Measurements from ENCODE around the gene ATXN1.

ATXN1 gene

GRCh38 chr6:16504609-16505008, 256.7 kb downstream of the ATXN1 start:
- in situ Hi-C loops (cut with HindIII; ENCODE audit: low pct_ligation_motif_present, low sequenced_read_pairs), result no loop called here
- DNase-seq, result no peak
- no peaks in the 10 kb centered on the region for H3K36me3 ChIP-seq (replicated peaks)
- TF ChIP-seq CTCF (IDR thresholded peaks at IDR 0.05; ENCODE audit: low read depth, low read length, missing control alignments), result no peak
- H3K27me3 ChIP-seq (replicated peaks), result no peaks in the 10 kb centered on the region
- H3K27ac ChIP-seq, result no peak overlapping the region
- no peak overlapping the region for H3K4me3 ChIP-seq (ENCODE audit: low read depth, low read length)

- in situ Hi-C loops (cut with HindIII; ENCODE audit: low pct_ligation_motif_present, low sequenced_read_pairs), result no loop called here
- TF ChIP-seq CTCF (IDR thresholded peaks at IDR 0.05; ENCODE audit: low read depth, low read length, missing control alignments), result no peak
- no peak overlapping the region for H3K4me3 ChIP-seq (ENCODE audit: low read depth, low read length)
- H3K27ac ChIP-seq, result no peak overlapping the region
- H3K27me3 ChIP-seq (replicated peaks), result no peaks in the 10 kb centered on the region
- DNase-seq, result no peak
- H3K36me3 ChIP-seq (replicated peaks), result no peaks in the 10 kb centered on the region
Measured at GRCh38 chr6:16503970-16504415, 257.3 kb downstream of the ATXN1 start.

GRCh38 chr6:16503241-16503775, 258.0 kb downstream of the ATXN1 start:
- Histone ChIP-seq H3K27ac (no peak overlapping the region), H3K27me3 (replicated peaks) (no peaks in the 10 kb centered on the region), H3K4me3 (ENCODE audit: low read depth, low read length) (no peak overlapping the region), H3K36me3 (replicated peaks) (no peaks in the 10 kb centered on the region)
- DNase-seq, result no peak
- in situ Hi-C loops (cut with HindIII; ENCODE audit: low pct_ligation_motif_present, low sequenced_read_pairs), result no loop called here
- TF ChIP-seq CTCF (IDR thresholded peaks at IDR 0.05; ENCODE audit: low read depth, low read length, missing control alignments), result no peak

- Histone ChIP-seq H3K36me3 (replicated peaks) (no peaks in the 10 kb centered on the region), H3K27ac (no peak overlapping the region), H3K27me3 (replicated peaks) (no peaks in the 10 kb centered on the region), H3K4me3 (ENCODE audit: low read depth, low read length) (no peak overlapping the region)
- in situ Hi-C loops (cut with HindIII; ENCODE audit: low pct_ligation_motif_present, low sequenced_read_pairs), result no loop called here
- TF ChIP-seq CTCF (IDR thresholded peaks at IDR 0.05; ENCODE audit: low read depth, low read length, missing control alignments), result no peak
- DNase-seq, result no peak
Measured at GRCh38 chr6:16498957-16499356, 262.3 kb downstream of the ATXN1 start.

GRCh38 chr6:16498237-16498636, 263.0 kb downstream of the ATXN1 start:
- no peaks in the 10 kb centered on the region for H3K27me3 ChIP-seq (replicated peaks)
- DNase-seq, result no peak
- no peaks in the 10 kb centered on the region for H3K36me3 ChIP-seq (replicated peaks)
- H3K27ac ChIP-seq, result no peak overlapping the region
- H3K4me3 ChIP-seq (ENCODE audit: low read depth, low read length), result no peak overlapping the region
- no peak for TF ChIP-seq CTCF (IDR thresholded peaks at IDR 0.05; ENCODE audit: low read depth, low read length, missing control alignments)
- in situ Hi-C loops (cut with HindIII; ENCODE audit: low pct_ligation_motif_present, low sequenced_read_pairs), result no loop called here

Measured in brain microvascular endothelial cell (primary cell).